ENCODE data around the gene BET1L.
"Not testable (repeated sequence)": the region's sequence is repeated elsewhere in the genome, so short reads cannot be mapped to it uniquely, and the experiment has no call there.

The BET1L gene

GRCh38 chr11:207208-207862 is at the start of gene BET1L, which contains the start of gene RIC8A:
TSS of gene BET1L (minus strand) at chr11:207399. CDS start at chr11:207321, 78 bp downstream.
TSS of gene RIC8A (plus strand) at chr11:207708. CDS start at chr11:208855, 1,147 bp downstream.
- H3K4me3 ChIP-seq: peak within 1 kb of the TSS; percentile 66 to 99 (median 94)
- peak within 1 kb of the TSS; percentile 87 to 99 (median 97) for H3K27ac ChIP-seq

- H3K4me3 ChIP-seq: no peak overlapping the region
Observed at GRCh38 chr11:255816-256215, 48.6 kb upstream of the BET1L start.

GRCh38 chr11:255176-255575 is 48.0 kb upstream of the BET1L start:
- Histone ChIP-seq H3K27ac (no peak overlapping the region), H3K4me3 (no peak overlapping the region)

More at GRCh38 chr11:255816-256215, 48.6 kb upstream of the BET1L start:
- no peak overlapping the region for H3K27ac ChIP-seq

GRCh38 chr11:253886-254270 is 46.7 kb upstream of the BET1L start:
- Histone ChIP-seq H3K4me3 (no peak overlapping the region), H3K27ac (no peak overlapping the region)

GRCh38 chr11:253160-253885 is 46.1 kb upstream of the BET1L start:
- no peak overlapping the region for H3K27ac ChIP-seq
- H3K4me3 ChIP-seq: no peak overlapping the region

- H3K27ac ChIP-seq: no peak overlapping the region
- no peak overlapping the region for H3K4me3 ChIP-seq
Observed at GRCh38 chr11:252666-253065, 45.5 kb upstream of the BET1L start.

- H3K4me3 ChIP-seq: no peak overlapping the region
- no peak overlapping the region for H3K27ac ChIP-seq
Observed at GRCh38 chr11:251550-251949, 44.4 kb upstream of the BET1L start.

- H3K27ac ChIP-seq: no peak overlapping the region
- no peak overlapping the region for H3K4me3 ChIP-seq
Observed at GRCh38 chr11:250740-251299, 43.6 kb upstream of the BET1L start.

DNA sequence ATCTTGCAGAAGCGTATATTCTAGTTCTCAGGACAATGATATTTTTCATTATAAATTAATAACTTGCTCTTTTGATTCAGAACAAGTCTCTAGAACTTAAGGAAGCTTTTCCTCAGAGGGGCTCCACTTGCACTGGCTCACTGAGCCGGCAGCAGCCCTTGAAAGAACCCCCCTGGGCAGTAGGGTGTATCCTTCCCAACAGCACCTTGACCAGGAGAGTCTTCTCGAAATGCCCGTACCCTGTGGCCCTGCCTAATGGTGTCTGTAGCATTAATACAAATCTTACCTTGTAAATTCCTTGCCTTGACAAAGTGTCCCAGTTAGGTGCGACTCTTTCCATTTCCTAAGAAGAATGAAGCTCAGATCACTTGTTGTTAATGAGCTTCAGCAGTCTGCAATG is 43.1 kb upstream of the BET1L start:
- H3K27ac ChIP-seq: no peak overlapping the region
- H3K4me3 ChIP-seq: no peak overlapping the region

DNA sequence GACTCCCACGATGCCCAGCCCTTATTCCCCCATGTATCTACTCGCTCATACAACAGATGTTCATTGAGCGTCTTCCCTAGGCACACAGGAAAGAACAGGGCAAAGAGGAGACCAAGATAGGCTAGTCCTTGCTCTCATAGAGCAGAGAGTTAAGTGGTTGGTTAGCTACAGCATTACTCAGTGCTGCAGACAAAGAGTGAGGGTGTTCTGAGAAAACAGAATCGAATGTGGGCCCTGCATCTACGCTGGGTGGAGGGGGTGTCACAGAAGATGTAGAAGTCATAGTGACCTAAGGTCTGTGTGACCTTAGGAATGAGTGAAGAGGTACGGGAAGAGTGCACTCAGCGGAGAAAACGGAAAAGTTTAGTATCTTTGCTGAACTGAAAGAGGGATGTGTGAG is 41.9 kb upstream of the BET1L start:
- Histone ChIP-seq H3K27ac (no peak overlapping the region), H3K4me3 (no peak overlapping the region)

DNA sequence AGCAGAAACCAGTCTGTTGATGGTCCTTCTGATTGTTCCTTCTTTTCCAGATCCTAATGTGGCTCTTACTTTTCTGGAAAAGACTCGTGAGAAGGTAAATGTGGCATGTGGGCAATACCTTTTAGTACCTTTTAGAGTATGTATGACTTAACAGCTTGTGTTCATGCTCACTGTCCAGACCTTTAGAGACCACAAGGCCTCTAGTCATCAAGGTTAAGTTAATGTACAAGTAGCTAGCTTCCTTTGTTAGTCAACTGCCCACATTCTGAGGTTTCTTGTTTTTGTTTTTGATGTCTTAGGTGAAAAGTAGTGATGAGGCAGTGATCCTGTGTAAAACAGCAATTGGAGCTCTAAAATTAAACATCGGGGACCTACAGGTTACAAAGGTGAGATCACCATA is 37.2 kb upstream of the BET1L start:
- Histone ChIP-seq H3K27ac (no peak overlapping the region), H3K4me3 (no peak overlapping the region)

DNA sequence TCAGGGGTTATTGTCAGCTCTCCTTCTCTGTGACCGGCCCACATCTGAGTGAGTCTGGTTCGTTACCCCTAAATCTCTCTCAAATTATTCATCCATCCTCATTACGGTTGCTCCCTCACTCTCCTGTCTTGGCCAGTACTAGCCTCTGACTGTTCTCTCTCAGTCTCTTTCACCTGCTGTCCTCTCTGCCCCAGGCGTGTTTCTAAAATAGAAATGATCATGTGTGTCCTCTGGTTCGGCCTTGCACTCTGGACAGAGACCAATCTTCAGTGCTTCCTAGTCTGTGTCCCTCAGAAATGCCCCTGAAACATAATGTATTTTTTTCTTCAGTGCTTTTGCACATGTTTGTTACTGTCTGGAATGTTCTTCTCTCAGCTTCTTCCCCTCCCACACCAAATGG is 34.4 kb upstream of the BET1L start:
- Histone ChIP-seq H3K27ac (no peak overlapping the region), H3K4me3 (no peak overlapping the region)

GRCh38 chr11:240315-240714 is 33.1 kb upstream of the BET1L start:
- no peak overlapping the region for H3K4me3 ChIP-seq
- H3K27ac ChIP-seq: no peak overlapping the region

GRCh38 chr11:238346-238745 is 31.1 kb upstream of the BET1L start:
- H3K4me3 ChIP-seq, H3K27ac ChIP-seq: not testable (repeated sequence)

GRCh38 chr11:236774-237767 is 29.9 kb upstream of the BET1L start, which contains the start of gene PSMD13:
TSS of gene PSMD13 (plus strand) at chr11:236976. CDS start at chr11:237050, 74 bp downstream.
- Histone ChIP-seq H3K4me3 (peak within 1 kb of the TSS; percentile 80 to 100 (median 85)), H3K27ac (peak within 1 kb of the TSS; percentile 46 to 97 (median 93))

GRCh38 chr11:235997-236773 is 29.0 kb upstream of the BET1L start, which contains the start of gene SIRT3:
TSS of gene SIRT3 (minus strand) at chr11:236342. CDS start at chr11:236328, 14 bp downstream.
- Histone ChIP-seq H3K4me3 (peak within 1 kb of the TSS; percentile 80 to 100 (median 85)), H3K27ac (peak within 1 kb of the TSS; percentile 46 to 97 (median 93))

GRCh38 chr11:235609-235996 is 28.4 kb upstream of the BET1L start:
- H3K27ac ChIP-seq: peak overlapping the region; percentile 28 to 97 (median 93)
- peak overlapping the region; percentile 80 to 100 (median 85) for H3K4me3 ChIP-seq

DNA sequence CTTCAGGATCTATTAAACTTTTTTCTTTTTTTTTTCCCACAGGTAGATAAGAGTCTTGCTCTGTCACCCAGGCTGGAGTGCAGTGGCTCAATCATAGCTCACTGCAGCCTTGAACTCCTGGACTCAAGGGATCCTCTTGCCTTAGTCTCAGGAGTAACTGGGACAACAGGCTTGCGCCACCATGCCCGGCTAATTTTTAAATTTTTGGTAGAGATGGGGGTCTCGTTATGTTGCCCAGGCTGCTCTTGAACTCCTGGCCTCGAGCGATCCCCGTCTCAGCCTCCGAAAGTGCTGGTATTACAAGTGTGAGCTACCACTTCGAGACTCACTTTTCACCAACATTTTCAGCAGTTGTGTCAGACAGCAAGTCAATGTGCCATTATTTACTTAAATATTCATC is 28.0 kb upstream of the BET1L start:
- peak overlapping the region in 10 of 21 experiments; percentile 90 to 96 (median 94) for H3K27ac ChIP-seq

More for the DNA sequence above, 28.0 kb upstream of the BET1L start:
- H3K4me3 ChIP-seq: peak overlapping the region in 6 of 7 experiments; percentile 80 to 100 (median 90)
